ENCODE data around the gene ZNF407.

ZNF407 gene

DNA sequence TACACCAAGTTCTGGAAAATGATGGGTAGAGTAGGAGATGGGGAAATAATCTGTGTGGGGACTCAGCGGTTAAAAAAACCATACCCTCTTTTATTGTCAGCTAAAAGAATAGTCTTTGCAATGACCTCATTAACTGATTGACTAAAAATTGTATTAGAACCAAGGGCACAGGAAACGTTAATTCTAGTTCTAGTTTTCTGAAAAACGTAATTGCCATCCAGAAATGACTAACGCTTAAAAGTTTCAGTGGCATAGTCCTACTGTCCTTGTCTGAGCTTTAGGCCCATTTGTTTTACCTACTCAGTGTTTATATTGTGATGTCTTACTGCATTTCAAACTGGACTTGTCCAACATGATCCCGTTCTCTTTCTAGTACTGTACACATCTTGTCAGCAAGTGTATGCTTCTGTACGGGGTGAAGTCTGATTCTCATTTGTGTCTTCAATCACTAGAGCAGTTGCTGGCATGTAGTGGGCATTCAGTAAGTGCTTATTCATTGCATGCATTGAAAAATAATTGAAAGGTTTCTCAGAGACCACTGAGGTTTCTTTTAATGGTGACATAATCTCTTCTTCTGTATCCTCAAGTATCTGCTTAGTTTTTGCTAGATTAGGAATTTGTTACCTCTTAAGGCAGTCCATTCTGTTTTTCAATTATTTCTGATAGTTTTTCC, 81.5 kb downstream of the ZNF407 start:
- no peak for DNase-seq

DNA sequence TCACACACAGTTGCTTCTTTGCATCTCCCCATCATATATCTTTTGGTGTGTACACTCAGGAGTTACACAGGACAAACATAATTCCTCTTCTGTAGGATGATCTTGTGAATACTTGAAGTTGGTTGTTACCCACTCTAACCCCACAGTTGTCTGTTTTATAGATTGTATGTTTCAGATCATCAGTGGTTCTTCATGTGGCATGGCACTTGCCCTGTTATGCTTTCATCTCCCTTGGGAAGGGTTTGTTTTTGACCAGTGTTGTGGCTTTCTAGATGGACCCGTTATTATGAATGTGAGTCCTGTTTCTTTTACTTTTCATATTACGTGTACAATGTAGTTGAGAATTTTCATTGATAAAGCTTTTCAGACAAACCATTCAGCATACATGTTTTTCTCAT, 82.0 kb downstream of the ZNF407 start:
- DNase-seq = no peak

DNA sequence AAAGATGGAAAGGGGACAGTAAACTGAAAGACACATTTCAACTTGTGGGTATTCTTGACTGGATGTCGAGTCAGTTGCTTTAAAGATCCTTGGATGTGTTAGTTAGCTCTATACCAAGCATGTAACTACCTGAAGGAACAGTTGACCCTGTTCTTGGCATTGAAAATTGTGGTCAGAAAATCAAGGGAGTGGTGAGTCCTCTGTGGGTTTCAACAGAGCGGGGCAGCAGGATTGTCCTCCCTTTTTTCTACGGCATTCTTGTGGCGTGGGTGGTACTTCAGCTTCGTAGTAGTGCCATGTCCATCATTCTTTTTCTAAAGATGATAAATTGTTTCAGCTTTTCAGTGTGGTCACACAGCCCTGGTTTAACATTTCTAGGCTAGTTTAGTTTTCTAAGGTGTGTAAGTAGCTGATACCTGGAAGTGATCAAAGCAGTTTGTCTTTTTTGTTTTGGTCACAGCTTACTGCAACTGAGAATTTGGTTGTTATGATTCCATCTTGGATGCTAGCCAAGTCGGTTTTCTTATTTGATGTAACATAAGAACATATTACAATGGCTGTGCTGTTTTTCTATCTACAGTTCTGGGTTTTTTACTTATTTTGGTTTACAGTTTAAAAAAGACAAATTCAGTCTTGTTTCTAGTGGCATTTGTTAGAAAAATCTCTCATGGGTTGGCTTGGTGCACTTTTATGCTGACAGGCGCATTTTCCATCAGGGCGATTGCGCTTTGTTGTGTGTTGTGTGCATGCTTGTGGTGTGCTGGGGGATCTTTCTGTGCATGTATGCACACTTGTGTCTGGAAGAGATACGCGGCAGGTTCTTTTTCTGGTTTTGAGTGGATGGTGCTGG, 84.7 kb downstream of the ZNF407 start:
- DNase-seq = no peak

DNA sequence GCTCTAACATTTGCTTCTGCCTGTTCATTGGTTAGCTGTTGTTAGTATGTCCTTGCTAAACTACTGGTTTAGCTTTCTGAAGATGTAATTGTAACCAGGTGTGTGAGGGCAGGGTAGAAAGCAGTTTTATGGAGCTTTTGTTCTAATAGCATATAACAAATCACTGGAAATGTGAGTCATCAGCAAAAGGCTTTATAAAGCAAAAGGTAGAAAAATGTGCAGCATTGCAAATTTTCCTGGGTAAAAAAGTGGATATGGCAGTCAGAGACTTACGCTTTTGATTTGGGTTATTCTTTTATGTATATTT, 85.3 kb downstream of the ZNF407 start:
- no peak for DNase-seq

DNA sequence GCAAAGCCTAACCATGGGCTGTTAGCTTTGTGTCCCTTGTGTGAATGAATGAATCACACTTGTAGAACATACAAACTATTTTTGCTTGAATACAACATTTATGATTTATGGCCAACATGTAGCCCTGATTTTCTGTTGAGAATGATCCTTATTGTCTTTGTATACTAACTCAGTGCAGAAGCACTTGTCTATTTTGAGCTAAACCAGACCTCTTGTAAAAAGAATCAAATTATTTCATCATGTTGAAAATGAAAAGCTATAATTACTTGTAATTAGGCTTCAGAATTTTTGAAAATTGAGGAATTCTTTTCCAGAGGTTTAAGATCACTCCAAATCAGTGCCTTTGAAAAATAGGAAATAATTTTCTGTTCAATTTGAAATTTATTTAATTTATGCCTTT, 85.9 kb downstream of the ZNF407 start:
- no peak for DNase-seq

DNA sequence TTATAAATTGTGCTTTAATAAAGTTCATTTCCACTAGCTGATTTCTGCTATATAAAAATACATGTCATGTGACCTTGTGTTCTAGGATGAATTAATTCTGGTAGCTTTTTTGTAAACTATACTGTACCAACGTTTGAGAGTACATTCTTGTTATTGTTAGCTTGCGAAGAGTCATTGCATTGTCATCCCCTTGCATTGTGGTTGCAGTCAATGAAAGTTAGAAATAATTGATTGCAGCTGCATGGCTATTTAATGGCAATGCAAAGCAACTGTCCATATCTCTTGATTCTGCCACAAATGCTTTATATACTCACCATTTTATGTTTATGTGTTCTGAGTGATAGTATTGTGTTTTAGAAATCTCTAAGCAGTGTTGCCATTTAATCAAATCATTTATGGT, 91.6 kb downstream of the ZNF407 start:
- no peak for DNase-seq

DNA sequence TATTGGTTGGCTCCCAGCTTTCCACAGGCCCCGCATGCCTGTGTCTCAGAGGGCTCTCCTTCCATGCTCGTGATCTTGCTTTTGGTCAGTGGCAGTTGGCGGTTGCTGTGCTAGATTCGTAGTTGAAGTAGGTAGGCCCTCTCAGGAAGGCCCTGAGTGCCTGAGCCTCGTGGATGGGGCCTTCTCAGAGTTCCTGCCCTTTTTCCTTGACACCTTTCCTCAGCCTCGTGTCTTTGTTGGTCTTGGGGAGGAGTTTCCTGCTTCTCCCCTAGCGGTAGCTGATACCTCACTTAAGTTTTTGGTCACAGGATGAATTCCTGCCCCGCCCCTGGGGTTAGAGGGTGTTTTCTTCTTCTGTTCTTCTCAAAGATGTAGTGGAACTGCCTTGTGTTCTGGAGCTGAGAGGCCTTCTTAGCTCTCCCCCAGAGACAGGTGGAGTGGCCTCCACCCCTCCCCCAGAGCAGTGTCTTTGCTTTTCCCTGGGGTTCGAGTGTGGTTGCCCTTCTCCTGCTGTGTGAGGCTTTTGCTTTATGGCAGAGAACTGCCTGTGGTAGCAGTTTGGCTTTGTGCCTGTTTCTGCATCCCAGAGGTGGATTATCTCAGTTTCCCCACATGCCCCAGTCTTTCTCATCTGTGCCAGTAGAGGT, 94.8 kb downstream of the ZNF407 start:
- DNase-seq = no peak

DNA sequence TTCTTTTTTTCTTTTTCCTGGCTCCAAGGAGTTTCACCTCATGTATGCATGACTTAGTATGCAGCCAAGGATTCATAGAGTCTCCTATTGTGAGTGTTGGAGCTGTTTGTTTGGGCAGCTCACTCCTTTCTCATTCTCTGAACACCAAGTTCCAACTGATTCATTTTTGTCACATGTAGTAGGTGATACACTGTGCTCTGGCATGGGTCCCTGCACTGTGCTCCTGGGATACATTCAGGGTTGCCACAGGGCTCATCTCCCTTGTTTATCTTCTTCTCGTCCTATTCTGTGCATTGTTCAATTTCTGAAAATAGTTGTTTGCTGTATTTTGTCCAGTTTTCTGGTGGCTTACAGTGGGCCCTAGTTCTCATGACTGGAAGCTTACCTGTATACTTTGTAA, 96.8 kb downstream of the ZNF407 start:
- DNase-seq = no peak

DNA sequence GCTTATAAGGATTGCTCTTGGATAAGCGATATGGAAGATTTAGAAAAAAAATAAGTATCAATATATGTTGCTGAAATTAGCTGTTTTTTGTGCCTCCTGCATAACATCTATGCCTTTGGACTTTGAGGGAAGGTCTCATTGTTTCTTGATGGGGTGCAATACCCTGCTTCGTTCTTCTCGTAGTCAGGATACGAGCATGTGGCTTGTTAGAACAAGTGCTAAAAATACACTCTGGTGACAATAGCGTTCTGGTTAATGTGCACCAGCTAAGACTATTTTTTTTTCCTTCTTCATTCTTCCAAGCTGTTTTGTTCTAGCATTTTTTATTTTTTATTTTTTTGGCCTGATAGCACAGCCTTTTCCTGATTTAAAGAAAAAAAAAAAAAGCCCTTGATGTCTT, 97.5 kb downstream of the ZNF407 start:
- no peak for DNase-seq

DNA sequence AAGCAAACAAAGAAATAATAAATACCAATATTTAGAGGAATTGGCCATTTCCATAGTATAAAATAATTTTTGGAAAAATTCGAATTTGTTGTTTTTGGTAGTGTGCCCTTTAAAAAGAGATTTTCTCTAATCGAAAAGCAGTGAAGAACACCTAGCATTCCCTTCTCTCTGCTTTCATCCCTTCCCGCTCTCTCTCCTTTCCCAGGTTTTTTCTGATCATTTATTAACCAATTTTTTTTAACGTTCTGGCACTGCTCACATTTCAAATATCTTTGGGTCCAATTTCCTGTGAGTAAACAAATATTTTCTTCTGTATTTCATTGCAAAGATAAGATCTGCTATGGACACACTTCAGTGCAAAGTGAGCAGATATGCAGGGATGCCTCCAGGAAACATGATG, 101.2 kb downstream of the ZNF407 start:
- no peak for DNase-seq

DNA sequence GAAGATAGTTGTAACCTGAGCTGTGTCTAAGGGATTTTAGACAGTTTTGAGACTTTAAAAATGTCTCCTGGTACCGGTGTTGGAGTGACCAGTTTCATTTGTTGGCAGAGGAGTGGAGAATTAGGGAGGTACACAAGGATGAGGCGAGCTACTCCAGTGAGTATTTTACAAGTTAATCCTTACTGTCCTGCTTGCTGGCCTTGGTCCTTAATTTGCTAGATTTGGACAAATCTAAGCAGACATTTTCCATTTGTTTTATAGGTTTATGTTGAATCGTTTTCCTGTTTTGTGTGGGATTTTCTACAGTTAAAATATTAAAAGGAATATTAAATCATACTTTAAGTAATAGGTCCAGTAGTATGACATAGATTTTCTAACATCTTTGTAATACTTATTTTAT, 101.8 kb downstream of the ZNF407 start:
- no peak for DNase-seq

DNA sequence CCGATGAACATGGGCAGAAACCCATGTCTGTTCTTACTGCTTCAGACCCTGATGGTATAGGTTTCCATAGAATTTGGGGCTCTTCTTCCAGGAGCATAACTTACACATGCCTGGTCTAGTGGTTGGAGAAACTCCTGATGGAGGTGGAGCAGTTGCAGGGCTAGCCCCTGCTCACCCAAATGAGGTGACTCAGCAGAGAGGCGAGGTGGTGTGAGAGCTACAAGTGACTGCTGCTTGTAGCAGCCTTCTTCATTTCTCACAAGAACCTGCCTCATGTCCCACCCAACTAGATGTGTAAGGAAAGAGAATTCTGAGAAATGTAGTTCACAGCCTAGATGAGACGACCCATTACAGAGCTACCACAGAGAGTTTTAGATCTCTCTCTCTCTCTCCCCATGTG, 105.3 kb downstream of the ZNF407 start:
- no peak for DNase-seq

DNA sequence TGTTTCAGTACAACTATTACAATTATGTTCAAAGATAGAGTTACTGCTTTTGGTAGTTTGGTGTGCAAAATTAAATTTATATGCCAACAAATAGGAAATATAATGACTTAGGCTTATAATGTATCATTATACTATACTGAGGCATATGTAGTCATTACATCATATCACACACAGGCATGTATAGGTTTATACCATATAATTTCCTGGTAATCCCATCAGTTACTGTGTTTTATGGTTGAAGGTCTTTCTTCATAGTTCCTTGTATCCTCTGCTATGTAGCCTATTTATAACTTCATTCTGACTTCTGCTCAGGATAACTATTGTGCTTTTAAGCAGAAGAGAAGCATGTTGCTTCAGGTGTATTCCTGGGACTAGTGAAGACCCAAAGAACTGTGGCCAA, 110.5 kb downstream of the ZNF407 start:
- DNase-seq = no peak

DNA sequence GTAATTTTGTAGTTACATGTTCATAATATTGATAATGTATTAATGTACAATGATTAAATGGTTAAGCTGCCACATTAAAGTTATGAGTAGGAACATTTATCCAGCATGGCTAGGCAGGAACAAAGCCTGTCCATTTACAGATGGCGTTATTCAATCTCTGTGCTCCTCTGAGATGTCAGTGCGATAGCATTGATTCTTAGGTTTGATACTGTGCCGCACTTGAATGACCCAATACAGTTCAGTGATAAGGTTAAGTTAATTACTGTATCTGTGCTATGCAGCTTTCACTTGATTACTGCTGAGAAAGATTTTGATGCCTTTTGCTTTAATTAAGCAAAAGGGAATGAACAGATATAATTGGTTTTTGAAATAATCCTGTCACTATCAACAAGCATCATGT, 111.8 kb downstream of the ZNF407 start:
- DNase-seq = no peak

DNA sequence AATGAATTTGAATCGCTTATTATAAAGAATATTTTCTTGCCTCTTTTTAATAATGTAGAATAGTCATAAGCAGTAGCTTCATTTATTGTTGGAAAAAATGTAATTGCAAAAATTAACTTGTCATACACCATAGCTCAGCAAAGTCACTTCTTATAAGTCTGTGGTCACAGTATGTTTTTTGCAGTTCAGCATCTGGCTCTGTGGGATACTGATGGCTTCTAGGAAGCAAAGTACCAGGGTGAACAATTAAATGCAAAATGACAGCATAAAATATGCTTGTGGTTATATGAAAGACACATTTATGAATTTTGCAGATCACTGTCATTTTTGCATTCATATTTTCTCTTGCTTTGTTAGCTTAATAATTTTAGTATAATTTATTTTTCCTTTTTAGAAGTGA, 116.5 kb downstream of the ZNF407 start:
- DNase-seq = no peak

DNA sequence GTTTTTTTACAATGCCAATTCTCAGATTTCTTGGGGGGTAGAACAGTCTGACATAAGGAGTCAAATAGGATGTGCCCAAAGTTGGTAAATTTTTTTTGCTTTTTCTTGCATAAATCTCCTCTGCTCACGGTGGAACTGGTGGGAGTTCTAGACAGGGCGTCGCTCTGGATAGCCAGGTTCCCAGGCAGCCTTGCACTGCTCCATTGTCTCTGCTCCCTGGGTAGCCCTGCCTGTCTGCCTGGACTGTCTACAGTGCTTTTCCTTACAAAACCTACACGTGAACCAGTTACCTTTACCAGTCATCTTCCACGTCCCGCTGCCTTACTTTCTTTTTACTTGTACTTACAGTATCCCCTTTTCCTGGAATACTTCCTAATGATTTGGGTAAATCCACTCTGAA, 117.1 kb downstream of the ZNF407 start:
- DNase-seq = no peak

DNA sequence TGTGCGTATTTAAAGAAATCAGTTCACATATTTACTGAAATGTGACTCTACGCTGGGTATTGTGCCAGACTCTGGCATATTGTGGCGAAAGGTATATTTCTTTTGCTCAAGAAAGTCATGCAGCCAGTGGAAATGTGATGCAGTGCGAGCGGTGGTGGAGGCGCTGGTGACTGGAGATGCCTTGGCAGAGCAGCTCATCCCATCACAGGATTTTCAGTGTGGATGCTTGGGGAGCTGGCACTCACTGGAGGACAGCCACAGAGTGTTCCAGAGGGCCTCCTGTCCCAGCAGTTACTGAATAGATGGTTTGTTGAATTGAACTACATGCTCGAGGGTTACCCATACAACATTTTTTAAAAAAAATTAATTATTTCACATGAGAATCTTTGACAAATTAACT, 117.6 kb downstream of the ZNF407 start:
- DNase-seq = no peak

DNA sequence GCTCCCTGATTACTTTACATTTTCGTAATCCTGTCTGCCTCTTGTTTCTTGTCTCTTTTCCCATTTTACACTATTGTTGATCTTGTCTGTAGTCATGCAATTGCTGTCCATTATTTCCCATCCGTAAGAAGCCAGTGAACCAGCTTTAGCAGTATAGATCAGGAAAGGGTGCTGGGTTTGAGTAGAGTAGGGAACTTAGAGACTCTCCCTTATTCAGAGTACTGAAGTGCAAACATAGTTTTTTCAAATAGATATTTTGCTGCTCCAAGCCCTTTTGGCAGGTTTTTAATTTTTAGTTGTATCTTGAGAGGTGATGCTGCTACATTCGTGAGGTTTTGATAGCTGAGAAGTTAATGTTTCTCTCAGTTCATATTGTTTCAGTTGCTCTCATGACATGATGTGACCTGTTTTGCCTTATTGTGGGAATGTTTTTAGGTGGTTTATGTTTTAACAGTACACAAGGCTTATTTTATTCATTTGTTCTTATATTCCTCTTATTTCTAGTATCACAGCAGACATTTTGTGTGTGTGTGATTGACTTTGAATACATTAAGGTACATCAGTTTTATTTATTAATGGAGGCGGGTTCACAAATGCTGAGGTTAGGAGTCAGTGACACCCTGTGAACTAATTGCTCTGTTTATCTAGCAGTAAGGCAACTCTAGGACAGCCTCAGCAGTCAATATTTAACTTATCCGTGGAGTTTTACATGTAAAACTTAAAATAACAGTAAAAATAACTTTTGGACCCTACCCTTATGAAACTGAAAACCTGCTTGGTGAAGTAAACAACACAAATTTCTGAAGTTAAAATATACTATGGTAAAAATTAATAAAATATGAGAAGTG, 118.4 kb downstream of the ZNF407 start:
- no peak for DNase-seq

DNA sequence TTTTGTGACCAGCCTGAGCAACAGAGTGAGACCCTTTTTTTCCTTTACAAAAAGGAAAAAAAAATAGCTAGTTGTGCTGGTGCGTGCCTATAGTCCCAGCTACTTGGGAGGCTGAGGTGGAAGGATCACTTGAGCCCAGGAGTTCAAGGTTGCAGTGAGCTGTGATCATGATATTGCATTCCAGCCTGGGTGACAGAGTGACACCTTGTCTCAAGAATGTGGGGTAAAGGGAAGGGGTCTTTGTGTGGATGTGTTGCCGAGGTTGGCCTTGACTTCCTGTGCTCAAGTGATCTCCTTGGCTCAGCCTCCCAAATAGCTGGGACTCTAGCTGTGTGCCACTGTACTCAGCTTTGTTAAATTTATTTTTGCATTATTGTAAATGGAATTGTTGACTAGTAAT, 120.6 kb downstream of the ZNF407 start:
- DNase-seq = no peak

DNA sequence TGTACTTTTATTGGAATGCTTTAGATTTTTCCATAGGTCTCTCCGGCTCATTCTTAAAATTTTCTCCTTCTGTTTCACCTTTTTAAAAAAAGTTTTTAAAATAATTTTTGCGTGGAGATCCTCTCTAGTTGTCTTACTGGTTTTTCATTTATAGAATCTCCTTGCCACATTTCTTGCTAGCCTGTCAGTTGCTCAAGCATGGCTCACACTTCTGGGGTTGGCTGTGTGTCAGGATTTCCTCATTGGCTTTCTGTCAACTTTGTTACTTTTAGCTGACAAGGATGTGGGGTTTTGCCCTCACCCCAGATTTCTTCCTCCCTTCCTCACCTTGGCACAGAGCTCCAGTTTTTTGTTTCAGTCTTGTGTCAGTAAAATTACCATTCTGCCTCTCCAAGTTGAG, 124.6 kb downstream of the ZNF407 start:
- no peak for DNase-seq

DNA sequence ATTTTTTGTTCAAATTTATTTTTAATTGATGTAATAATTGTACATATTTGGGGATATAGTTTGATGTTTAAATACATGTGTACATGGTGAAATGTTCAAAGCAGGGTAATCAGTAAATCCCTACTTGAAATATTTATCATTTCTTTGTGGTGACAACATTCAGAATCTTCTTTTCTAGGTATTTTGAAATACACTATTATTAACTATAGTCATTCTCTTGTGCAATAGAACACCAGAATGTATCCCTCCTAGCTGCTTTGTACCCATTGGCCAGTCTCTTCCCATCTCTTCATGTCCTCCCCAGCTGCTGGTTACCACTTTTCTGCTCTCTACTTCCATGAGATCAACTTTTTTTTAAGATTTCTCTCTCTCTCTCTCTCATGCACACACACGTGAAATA, 126.5 kb downstream of the ZNF407 start:
- DNase-seq = no peak

DNA sequence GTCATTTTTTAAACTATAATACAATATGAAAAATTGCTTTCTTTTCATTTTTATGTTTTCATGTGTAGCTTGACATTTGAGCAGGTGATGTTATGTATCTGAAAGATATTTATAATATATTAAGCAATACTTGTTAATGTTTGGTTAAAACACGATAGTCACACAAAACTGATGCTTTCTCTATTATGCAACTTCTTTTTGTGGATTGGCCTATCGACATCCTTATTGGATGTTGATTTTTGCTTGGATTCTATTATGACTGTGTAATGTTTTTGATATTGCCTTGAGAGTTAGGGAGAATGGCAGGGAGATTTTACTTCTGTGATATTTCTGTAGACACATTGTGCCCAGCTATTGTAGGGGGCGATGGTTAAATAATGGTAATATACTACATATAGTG, 128.0 kb downstream of the ZNF407 start:
- DNase-seq = no peak

DNA sequence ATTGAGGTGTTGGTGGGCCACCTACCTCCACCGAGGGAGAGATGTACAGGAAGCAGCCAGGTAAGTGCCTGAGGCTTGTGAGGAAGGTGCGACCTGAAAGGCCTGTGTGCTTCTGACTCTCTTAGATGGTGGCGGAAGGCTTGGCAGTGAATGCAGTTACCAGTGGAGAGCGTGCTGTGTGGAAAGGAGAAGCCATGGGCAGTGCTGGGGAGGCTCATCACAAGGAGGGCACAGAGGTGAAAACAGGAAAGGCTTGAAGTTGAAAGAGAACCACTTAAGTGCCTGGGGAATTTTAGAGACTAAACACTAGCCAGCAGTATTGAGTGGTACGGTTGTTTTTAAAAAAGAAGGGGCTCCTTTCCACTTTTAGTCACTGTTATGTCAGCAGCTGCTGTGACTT, 130.9 kb downstream of the ZNF407 start:
- no peak for DNase-seq

DNA sequence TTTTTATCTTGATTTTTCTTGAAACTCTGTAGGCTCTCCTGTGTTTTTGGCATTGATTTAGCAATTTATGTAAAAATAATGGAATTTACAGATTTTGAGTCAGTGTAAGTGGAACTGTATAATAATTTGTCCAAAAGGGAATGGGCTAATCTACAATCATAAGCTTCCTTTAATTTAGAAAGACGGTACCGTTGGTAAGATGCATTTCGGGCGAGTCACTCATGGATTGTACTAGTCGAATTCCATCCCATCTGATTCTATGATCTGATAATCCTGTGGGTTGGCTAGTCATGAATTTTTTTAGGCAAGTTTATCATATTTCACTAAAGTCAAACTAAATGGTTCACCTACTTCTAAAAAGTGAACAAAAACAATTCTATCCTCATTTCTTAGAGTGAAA, 133.4 kb downstream of the ZNF407 start:
- DNase-seq = no peak

Data from NCI-H2171 treated with DMSO at 0.1 percent for 48 hours (cell line).